Activated T-helper 9 cell treated with anti-CD3 and anti-CD28 coated beads, Interleukin-2, amount 50 U/mL, for 16 hours (primary cell): Measurements from ENCODE around the gene CHRM4.
A peak's percentile ranks its signal among the peaks of the same experiment; 100 is the strongest.
"Not testable (repeated sequence)": the region's sequence is repeated elsewhere in the genome, so short reads cannot be mapped to it uniquely, and the experiment has no call there.

Experiments
- DNase-seq: peaks from one replicate; pipeline ENCODE4 v3.0.0-alpha.2; 2020; ENCODE audit warnings: low read depth

Gene CHRM4

DNA sequence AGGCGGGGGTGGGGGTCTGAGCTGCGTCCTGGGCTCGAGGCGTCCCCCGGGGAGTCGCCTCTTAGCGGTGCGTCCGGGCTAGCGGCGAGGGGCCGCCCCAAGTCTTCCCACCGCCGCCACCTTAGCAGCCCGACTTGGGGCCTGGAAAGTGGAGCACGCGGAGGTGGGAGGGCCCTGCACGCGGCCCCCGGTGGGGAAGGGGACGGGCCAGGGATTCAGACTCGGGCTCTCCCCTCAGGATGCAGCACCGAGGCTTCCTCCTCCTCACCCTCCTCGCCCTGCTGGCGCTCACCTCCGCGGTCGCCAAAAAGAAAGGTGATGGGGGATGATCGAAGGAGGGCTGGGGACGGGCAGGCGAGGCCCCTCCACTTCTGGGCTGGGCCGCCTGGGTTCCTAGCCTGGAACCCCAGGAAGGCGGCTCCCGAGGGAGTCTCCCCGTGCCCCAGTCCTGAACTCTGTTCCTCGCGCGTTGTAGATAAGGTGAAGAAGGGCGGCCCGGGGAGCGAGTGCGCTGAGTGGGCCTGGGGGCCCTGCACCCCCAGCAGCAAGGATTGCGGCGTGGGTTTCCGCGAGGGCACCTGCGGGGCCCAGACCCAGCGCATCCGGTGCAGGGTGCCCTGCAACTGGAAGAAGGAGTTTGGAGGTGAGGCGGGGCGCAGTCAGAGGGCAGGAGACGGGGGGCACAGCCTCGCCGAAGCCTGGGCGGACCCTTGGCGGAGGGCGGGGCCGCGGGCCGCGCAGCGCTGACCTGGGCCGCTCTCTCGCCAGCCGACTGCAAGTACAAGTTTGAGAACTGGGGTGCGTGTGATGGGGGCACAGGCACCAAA, 9.5 kb downstream of the CHRM4 start:
- DNase-seq, result no peak

DNA sequence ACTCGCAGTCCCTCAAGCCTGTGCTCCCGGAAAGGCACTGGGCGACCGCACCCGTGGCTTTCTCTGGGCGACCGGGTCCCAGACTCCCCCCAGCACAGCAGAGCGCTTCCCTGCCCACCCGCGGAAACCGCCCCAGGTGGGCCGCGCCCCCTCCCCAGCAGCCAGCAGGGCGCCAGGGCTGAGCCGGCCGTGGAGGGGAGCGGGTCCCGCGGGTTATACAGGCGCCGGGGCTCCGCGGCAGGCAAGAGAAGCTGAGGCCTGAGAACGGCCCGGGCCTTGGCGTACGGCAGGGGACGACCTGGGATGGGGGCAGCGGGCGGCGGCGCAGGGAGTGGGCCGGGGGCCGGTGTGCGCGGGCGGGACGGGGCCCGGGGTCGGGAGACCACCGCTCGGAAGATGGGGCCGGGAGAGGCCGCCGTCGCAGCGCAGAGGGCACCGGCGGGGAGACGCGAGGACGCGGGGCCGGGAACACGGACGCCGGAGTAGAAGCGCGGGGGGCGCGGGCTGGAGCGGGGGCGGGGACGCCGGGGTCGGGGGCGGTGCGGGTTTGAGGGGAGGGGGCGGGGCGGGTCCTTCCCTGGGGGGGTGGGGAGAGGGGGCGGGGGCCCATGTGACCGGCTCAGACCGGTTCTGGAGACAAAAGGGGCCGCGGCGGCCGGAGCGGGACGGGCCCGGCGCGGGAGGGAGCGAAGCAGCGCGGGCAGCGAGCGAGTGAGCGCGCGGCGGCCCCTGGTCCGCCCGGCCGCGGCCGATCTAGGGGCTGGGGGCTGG, 10.3 kb downstream of the CHRM4 start, which contains the start of gene MDK:
MDK (plus strand) TSS at position 622 of the 771 bp plus-strand sequence. CDS start 389 bp downstream, outside the sequence.
- DNase-seq, result no peak

DNA sequence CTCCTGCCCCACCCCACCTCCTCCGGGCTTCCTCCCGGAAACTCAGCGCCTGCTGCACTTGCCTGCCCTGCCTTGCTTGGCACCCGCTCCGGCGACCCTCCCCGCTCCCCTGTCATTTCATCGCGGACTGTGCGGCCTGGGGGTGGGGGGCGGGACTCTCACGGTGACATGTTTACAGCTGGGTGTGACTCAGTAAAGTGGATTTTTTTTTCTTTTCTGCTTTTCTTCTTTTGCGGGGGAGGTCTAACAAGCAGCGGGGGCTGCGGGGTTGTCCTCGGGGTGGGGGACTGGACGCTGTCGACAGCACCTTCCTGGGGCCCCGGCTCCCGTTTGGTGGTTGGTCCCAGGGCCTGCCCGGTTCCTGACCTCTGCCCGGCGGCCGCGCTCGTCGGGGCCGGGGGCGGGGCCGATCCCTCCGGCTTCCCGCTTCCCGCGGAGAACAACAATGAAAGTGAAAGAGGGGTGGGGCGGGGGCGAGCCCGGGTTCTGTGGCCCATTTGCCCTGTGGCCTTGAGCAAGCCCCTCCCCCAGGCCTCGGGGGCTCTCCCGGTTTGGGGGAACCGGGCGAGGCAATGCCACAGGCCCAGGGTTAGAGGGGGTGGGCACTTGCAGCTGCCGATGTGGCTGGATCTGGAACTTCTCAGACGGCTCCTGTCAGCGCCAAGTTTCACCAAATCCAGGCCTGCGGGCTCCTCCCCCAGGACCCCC, 11.1 kb downstream of the CHRM4 start:
- DNase-seq, result peak; percentile 59

DNA sequence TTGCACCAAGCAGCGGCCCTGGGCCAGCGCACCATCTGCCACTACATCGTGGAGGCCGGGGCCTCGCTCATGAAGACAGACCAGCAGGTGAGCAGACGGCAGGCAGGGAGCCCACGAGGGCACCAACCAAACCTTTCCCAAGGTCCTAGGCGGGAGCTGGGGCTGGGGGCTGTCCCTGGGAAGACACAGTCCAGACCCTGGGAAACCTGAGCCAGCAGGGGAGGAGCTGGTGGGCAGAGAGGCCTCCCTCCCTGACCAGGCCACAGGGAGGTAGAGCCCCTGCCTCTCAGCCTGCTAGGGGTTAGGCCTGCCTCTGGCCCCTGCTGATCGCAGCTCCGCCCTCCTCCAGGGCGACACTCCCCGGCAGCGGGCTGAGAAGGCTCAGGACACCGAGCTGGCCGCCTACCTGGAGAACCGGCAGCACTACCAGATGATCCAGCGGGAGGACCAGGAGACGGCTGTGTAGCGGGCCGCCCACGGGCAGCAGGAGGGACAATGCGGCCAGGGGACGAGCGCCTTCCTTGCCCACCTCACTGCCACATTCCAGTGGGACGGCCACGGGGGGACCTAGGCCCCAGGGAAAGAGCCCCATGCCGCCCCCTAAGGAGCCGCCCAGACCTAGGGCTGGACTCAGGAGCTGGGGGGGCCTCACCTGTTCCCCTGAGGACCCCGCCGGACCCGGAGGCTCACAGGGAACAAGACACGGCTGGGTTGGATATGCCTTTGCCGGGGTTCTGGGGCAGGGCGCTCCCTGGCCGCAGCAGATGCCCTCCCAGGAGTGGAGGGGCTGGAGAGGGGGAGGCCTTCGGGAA, 11.9 kb downstream of the CHRM4 start:
- DNase-seq, result not testable (repeated sequence)

DNA sequence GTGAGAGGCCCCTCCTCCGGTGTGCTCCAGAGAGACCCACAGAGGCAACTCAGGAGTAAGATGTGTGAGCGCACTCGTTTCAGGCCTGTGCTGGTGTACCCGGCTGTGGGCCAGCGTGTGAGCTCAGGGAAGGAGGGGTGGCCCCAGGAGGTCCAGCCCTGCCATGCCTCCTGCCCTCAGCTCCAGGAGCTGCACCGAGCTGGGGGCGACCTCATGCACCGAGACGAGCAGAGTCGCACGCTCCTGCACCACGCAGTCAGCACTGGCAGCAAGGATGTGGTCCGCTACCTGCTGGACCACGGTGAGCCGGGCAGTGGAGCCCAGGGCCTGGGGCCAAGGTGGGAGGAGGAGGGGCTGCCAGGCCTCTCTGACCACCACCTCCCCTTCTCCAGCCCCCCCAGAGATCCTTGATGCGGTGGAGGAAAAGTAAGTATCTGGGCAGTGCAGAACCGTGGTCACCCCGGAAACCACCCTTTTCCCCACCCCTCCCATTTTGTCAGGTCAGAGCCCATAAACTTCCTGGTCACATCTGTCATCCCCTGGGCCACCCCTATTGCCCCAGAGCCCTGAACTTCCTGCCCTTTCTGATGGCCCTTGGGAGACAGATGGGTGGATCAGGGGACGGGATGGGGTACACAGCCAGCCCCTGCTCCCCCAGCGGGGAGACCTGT, 12.6 kb downstream of the CHRM4 start:
- no peak for DNase-seq

DNA sequence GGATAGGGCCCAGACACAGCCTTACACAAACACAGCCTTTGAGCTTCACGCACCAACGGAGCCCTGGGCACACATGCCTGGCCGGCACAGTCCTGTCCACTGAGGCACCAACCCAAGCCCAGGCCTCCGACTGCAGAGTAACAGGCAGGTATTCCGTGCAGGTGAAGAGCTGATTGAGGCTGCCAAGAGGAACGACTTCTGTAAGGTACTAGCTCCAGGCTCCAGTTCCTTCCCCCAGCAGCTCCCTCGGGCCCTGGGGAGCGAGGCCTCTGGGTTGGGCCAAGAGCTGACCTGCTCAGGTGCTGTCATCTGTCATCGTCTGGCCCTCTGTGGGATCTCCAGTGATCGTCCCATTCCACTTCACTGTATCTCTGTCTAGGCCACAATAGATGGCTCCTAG, 13.3 kb downstream of the CHRM4 start:
- no peak for DNase-seq

DNA sequence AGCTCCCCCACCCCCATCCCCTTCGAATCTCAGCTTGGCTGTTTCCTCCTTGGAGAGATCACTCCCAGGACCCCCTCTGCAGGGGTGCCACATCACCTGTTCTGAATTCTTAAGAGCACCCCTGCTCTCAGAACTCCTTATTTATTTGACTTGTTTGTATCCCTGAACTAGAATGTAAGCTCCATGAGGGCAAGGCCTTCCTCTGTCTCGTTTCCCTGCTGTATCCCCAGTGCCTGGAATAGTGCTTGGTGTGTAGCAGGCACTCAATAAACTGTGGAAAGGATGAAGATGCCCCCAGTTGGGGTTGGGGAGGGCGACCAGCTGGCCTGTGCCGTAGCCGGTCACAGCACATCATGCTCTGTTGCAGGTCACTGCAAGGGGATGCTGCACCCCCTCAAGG, 13.7 kb downstream of the CHRM4 start:
- no peak for DNase-seq

DNA sequence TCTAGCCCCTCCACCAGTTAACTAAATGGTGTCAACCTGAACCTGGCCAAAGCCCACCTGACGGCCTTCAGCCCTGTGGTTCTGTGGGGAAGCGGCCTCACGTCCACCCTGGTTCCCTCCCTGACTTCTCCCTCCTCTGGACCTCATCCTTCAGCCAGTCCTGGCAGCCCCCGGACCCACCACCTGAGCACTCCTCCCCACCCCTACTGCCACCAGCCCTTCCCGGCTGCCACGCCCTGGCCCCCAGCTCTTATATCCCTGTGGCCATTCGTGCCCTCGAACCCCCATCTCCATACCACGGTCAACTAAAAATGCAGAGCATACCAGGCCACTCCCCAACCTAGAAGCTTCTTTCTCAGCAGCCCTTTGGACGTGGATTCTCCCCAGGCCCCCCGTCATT, 14.3 kb downstream of the CHRM4 start:
- no peak for DNase-seq

DNA sequence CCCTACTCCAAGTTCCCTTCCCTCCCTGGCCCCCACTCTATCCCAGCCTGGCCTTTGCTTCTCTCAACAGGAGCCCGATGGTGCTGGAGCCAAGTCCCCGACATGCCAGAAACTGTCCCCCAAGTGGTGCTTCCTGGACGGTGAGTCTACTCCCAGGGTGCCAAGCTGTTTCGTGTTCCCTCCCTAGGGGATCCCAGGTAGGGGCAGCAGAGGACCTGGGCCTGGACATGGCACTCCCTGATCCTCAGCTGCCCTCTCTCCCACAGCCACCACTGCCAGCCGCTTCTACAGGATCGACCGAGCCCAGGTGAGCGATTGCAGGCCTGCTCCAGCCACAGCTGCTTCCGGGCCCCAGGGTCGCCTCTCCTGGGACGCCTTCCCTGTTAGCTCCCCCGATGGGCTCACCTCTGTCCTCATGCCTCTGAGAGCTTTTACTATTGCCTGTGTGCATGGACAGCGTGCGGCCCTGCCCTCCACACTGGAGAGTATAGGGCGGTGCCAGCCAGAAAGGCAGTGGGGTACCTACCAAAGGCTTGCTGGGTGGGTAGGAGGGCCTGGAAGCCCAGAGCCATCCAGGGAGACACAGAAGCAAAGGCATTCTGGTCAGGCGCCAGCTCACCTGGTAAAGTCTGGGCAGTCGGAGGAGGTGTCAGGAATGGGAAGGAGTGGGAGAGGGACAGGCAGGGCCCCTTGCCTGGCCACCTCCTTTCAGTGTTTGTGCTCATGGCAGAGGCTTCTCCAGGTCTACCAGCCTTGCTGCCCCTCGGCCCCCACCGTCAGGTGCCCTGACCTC, 15.1 kb downstream of the CHRM4 start:
- no peak for DNase-seq

DNA sequence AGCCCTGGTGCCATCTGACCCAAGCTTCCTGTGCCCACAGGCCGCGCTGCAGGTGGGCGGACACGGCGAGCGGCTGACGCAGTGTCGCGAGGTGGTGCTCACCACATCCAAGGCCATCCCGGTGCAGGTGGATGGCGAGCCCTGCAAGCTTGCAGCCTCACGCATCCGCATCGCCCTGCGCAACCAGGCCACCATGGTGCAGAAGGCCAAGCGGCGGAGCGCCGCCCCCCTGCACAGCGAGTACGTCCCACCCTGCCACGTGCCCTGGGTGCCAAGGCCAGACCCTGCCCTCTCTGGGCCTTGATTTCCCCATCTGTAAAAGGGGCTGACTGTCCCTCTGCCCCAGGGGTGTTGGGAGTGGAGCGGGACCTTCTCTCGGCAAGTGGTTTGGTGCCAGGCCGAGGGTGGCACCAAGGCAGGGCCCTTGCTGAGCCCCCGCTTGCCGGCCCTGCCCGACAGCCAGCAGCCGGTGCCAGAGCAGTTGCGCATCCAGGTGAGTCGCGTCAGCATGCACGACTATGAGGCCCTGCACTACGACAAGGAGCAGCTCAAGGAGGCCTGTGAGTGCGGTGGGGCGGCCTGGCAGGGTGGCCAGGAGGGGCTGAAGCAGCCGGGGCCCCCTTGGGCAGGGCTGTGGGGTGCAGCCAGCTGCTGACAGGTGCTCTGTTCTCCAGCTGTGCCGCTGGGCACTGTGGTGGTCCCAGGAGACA, 16.0 kb downstream of the CHRM4 start:
- DNase-seq, result no peak

DNA sequence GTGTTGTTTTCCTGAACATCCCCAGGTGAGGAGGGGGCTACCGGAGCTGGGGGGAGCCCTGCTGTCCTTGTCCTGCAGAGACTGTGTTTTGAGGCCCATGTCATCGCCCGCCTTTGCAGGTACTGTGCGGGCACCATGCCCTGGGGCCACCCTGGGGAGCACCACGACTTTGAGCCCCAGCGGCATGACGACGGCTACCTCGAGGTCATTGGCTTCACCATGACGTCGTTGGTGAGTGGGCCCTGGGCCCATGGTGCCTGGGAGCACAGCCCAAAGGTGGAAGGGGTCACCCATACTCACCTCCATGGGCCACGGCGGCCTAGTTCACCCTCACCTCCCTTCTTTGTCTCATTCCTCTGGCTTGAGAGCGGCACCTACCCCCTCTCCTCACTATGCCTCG, 16.8 kb downstream of the CHRM4 start:
- no peak for DNase-seq

DNA sequence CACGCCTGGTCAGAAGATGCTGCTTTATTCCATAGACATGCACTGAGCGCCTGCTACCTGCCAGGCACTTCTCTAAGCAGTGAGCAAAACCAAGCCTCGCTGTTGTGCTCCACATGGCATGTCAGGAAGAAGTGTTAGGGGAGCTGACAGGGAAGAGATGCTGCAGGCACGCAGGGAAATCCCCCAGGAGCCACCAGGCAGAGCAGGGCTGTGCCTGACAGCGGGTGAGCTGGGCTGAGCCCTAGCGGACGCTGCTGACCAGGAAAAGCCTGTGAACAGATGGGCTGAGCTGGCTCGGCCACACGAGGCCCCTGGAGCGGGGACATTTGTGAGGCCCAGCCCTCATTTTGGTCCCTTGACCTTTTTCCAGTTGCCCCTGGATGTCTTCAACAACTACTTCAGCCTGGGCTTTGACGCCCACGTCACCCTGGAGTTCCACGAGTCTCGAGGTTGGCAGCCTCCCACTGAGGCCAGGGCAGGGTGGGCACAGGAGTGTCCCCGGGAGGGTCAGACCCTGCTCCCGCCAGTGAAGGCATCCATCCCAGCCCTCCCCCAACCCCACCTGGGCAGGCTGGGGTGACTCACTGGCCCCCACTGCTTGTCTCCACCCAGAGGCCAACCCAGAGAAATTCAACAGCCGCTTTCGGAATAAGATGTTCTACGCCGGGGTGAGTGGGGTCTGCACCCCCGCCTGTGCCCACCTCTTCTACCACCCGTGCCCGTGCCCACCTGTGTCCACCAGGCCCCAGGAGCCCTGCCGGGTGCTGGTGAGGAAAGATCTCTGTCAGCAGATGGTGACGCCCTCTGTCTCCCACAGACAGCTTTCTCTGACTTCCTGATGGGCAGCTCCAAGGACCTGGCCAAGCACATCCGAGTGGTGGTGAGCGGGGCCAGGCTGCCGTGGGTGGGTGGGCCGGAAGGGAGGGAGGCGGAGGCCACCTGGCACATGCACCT, 17.5 kb downstream of the CHRM4 start:
- DNase-seq, result no peak

DNA sequence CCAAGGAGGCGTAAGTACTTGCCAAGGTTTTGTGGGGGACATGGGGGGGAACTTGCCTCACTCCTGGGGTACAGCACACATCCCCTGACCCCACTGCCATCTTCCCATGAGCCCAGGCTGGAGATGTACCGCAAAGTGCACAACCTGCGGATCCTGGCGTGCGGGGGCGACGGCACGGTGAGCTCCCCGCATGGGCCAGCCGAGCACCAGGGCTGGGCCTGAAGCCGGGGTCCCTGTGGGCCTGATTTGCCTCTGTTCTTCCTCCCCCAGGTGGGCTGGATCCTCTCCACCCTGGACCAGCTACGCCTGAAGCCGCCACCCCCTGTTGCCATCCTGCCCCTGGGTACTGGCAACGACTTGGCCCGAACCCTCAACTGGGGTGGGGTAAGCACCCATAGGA, 19.1 kb downstream of the CHRM4 start:
- DNase-seq, result not testable (repeated sequence)

DNA sequence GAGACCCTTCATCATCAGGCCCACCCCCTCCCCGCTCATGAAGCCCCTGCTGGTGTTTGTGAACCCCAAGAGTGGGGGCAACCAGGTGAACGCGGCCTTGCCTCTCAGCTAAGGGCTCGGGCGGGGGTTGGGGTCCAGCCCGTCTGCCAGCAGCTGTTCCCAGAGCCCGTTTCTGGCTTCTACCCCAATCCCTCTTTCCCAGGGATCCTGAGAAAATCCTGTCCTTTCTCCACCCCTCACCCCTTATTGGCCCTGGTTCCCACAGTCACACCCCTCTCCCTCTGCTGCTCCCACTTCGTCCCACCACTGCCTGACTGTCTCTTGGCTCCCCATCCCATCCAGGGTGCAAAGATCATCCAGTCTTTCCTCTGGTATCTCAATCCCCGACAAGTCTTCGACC, 19.5 kb downstream of the CHRM4 start:
- DNase-seq, result no peak

DNA sequence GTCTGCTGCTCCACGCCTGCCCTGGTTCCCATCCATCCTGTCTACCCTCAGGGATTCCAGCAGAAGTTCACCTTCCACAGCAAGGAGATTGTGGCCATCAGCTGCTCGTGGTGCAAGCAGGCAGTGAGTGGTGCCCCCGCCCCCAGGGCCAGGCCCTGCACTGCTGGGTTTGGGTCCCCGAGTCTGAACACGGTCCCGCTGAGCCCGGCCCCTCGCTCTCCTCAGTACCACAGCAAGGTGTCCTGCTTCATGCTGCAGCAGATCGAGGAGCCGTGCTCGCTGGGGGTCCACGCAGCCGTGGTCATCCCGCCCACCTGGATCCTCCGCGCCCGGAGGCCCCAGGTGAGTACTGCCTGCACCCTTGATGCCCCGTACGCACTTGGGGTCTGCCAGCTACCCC, 20.3 kb downstream of the CHRM4 start:
- not testable (repeated sequence) for DNase-seq

DNA sequence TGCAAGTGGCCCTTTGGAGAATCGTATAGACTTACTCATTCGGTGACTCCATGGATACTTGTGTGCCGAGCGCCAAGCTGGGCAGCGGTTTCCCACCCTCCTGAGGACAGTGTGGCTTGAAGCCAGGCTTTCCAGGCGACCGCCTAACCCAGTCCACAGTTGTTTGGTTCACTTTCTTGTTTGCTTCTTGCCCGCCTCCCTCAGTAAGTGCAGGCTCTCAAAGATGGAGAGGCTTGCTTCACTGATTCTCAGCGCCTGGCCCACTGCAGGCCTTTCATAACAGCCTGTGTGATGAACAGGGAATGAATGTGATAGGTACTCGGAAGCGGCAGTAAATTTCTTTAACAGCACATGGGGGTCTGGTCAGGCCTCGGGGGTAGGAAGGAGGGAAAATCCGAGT, 21.3 kb downstream of the CHRM4 start:
- no peak for DNase-seq

DNA sequence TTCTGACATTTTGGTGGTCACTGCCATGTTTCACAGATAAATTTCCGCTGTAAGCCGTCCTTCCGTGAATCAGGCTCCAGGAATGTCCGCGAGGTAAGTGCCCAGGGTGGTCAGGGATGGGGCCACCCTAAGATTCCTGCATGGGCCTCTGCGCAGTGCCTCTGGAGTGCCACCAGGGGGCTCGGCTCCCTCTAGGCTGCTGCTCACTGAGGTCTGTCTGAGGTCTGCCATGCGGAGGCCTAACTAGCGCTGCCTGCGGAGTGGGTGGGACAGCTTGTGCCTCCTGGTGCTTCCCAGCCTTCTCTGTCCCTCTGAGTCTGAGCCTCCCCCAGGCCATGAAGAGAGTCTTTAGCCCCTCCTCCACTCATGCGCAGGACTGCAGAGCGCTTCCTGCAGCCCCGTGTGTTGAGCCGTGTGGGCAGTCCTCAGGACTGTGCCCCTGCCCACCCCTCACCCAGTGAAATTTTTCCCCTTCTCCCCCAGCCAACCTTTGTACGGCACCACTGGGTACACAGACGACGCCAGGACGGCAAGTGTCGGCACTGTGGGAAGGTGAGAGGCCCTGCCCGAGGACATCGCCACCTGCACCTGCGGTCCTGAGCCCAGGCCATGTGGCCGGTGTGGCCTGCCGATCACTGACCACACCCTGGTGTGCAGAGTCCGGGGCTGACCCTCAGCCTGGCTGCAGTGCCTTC, 22.0 kb downstream of the CHRM4 start:
- peak; percentile 34 for DNase-seq

DNA sequence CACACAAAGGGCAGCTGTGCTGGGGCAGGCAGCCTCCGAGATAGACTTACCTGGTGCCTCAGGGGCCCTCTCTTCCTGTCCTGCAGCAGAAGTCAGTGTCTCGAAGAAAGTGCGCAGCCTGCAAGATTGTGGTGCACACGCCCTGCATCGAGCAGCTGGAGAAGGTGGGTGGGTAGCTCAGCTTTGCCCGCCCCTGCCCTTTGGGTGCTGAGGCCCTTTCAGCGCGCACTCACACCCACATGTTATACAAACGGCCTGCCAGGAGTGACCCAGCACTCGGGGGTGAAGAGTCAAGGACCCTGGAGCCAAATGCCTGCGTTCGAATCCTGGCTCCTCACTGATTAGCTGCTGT, 23.7 kb downstream of the CHRM4 start:
- no peak for DNase-seq
